HG03108 (cell line): ENCODE results near the gene CCS.
"Not testable (repeated sequence)": the region's sequence is repeated elsewhere in the genome, so short reads cannot be mapped to it uniquely, and the experiment has no call there.

Experiments
- ATAC-seq: cut with Tn5 transposase; IDR thresholded peaks from one replicate; pipeline ENCODE4 v1.9.1; 2021; ENCODE audit warnings: moderate library complexity; ENCODE audit not compliant: unreplicated experiment

The CCS gene

DNA sequence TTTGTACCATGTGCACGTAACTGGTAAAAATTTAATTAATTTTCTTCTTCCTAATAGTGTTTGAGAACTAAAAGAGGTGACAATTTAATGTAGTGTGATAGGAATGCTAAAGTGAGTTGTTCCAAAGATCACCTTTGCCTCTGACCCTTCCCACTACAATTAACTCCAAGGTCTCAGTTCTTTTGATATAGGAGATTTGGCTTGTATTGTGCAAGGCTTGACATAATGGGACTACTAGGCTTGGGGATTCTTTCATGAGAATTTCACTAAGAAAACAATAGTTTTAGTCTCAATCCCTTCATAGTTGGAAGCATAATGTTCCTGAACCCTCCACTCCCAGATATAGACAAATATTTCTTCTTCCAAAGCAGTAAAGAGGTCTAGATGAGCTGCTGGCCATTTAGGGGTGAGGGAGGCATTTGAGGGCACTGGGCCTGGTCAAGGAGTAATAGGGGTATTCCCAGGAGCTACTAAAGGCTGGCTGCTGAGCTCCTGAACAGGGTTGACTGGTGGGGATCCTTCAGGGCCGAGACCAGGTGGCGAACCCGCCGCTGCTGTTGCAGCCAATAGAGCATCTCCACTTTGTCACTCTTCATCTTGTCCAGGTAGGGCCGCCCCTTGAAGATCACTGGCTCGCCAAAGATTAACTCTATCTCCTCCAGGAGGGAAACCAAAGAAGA lies 2.8 kb upstream of the CCS start:
- no peak for ATAC-seq

DNA sequence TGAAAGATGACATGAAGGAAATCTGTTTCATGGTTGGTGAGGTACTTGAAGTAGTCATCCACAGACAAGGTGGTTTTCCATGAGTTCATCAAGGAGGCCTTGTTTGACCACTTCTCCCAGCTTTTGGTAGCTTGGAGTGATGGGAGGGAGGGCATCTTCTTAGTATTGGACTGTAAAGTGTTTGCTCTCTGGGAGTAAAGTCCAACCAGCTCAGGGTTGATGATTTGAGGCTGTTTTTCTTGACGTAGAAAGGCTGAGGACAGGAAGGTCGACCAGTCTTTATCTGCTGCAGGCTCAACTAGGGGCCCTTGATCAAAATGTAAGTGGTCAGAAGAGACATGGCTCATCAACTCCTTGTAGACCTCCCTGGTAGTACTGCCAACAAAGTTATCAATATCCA lies 1.8 kb upstream of the CCS start:
- ATAC-seq = no peak

DNA sequence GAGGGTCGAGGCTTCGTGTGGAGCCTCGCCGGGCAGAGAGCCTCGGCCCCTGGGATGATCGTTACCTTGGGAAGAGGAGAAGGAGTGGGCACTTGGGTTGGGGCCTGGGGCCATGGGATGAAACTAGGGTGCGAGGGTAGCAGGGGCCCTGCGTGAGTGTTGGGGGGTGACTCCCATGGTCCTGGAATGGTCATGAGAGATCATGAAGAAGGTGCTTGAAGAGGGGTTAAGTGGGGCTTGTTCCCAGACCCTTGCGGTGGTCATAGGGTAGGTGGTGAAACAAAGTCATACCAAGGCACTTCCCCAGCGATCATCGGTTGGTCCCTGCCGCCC lies 284 bp downstream of the CCS start:
- ATAC-seq = no peak

DNA sequence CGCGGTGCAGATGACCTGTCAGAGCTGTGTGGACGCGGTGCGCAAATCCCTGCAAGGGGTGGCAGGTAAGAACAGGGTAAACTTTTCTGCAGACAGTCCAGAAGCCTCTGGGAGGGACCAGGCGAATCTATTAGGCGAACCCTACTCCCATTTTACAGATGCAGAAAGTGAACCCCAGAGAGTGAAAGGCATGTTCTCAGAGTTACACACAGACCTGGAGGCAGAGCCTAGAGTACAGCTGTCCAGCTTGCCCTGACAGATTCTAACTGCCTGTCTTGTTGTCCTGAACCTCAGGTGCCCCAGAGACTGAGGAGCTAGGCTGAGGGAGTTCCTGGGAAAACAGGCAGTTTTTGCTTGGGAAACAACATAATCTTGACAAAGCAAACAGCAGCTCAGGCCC lies 665 bp downstream of the CCS start:
- no peak for ATAC-seq

DNA sequence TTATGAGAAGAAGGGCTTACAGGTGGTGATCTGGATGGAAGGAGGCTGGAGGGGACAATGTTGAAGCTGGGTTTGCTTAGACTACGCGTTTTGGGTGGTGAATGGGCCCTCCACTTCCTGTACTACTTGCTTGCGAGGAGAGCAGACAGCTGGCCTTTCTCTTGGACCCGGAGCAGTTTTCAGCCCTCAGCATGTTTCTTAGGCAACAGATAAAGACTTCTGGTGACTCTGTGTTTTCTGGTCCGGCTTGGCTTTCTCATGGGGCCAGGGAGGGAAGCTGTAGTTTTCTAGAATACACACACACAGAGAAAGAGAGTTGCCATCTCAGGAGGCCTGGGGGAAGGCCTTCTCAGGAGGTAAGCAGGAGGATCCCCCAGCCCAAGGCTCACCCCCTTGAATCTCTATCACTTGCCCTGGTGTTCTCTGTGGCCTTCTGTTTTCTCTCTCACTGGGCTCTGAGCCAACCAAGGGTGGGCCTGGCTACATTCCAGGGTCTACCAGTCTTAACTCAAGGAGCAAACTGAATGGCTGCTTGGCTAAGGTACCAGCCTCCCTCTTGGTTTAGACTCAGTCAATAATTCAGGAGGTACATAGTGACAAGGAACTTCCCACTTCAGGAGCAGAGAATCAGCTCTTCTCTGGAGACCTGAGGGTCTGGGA lies 2.4 kb downstream of the CCS start:
- no peak for ATAC-seq

DNA sequence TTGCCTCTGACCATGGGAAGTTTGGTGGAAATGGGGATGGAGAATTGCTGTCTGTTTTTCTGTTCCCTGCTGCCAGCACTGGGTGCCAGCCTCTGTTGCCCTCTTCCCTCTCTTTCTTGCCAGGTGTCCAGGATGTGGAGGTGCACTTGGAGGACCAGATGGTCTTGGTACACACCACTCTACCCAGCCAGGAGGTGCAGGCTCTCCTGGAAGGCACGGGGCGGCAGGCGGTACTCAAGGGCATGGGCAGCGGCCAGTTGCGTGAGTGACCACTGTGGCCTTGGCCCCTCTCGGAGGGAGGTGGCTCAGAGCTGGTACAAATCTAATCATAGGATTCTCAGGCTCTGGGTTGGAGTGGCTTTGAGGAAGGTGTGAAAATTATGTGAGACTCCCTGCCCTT lies 6.0 kb downstream of the CCS start:
- ATAC-seq = no peak

DNA sequence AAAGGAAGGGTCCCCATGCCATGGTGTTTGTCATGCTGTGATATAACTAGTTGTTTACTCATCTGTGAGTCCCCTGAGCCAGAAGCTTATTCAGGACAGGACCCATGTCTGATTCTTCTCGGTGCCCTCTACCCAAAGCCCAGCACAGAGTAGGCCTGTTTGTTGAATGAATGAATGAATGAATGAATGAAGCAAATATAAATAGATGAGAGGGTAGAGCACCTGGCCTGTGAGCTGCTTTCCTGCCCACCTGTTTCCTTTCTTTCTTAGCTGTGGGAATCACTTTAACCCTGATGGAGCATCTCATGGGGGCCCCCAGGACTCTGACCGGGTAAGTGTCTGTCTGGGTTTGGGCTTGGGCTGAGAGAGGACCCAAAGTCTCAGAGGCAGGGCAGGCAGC lies 7.2 kb downstream of the CCS start:
- ATAC-seq = no peak

DNA sequence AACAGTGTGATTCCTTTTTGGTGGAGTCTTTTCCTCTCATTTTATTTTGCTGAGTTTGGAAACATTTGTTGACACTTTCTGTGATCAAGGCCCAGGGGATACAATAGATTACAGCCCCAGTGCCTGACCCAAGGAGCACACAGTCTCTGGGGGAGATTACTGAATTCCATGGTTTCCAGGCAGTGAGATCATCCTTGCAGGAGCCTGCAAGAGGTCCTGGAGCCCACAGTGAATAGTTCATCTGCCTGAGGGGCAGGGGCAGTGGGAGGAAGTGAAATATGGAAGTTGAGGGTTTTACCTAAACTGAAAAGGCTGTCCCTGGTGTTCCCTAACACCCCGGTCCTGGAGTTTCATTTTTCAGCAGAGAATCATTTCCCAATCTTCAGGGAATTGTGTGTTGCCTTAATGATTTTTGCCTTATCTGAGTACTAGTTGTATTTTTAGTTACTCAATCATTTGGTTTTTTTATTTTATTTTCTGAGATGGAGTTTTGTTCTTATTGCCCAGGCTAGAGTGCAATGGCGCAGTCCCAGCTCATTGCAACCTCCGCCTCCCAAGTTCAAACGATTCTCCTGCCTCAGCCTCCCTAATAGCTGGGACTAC lies 7.7 kb downstream of the CCS start:
- ATAC-seq = no peak

DNA sequence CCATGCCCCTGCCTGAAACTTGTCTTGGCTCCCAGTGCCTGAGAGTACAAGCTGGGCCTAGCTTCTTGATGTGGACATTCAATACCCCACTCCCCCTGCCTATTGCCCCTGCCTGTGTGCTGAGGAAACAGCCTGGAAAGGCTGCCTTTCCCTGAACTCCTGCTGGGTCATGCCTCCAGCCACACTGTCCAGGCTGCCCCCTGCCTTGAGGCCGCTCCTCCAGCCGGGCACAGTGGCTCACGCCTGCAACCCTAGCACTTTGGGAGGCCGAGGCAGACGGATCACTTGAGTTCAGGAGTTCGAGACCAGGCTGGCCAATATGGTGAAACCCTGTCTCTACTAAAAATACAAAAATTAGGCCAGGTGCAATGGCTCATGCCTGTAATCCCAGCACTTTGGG lies 10.1 kb downstream of the CCS start:
- ATAC-seq = no peak

DNA sequence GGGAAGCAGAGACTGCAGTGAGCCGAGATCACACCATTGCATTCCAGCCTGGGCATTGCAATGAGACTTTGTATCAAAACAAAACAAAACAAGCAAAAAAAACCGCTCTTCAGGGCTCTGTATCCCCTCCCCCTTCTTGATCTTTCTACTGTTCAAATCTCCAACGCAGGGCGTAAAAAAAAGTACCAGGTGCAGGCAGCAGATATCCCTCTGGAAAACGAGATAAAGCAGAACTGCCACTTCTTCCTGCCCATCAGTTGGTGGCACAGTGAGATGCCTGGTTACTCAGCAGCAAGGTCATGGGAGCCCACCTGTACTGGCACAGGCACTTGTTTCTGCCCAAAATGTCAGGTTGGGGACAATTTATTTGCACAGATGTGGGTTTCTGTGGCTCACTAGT lies 11.2 kb downstream of the CCS start:
- ATAC-seq = no peak

DNA sequence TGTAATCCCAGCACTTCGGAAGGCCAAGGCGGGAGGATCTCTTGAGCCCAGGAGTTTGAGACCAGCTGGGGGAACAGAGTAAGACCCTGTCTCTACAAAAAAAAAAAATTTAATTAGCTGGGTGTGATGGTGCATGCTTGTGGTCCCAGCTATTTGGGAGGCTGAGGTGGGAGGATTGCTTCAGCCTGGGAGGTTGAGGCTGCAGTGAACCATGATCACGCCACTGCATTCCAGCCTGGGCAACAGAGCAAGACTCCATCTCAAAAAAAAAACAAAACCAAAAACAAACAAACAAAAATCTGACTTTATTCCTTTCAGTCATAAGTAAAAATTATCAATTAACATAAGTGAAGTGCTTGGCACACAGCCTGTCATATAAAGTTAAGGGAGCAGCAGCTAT lies 13.6 kb downstream of the CCS start:
- not testable (repeated sequence) for ATAC-seq

DNA sequence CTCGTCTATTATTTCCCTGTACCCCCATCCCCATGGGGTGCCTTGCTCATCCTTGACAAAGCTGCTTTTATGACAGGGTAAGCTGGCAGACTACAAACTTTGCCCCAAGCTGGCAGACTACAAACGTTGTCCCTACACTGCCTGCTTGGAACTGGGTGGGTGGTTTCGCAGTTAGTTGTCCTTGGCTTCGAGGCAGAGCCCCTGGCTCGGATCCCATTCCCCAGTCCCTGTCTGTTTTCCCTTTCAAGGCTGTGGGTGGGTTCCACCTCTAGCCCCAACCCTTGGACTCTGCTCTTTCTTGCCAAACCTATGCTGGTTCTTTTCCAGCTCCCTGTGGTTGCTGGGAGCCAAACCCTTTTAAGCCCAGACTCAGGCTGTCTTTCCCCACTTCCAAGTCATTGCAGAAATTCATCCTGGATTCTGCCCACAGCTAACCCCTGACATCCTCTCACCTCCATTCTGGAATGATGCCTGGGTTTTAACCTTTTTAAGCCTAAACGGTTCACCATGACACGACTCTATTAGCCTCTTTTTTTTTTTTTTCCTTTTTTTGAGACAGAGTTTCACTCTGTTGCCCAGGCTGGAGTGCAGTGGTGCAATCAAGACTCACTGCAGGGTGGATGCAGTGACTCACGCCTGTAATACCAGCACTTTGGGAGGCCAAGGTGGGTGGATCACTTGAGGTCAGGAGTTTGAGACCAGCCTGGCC lies 14.3 kb downstream of the CCS start:
- no peak for ATAC-seq

DNA sequence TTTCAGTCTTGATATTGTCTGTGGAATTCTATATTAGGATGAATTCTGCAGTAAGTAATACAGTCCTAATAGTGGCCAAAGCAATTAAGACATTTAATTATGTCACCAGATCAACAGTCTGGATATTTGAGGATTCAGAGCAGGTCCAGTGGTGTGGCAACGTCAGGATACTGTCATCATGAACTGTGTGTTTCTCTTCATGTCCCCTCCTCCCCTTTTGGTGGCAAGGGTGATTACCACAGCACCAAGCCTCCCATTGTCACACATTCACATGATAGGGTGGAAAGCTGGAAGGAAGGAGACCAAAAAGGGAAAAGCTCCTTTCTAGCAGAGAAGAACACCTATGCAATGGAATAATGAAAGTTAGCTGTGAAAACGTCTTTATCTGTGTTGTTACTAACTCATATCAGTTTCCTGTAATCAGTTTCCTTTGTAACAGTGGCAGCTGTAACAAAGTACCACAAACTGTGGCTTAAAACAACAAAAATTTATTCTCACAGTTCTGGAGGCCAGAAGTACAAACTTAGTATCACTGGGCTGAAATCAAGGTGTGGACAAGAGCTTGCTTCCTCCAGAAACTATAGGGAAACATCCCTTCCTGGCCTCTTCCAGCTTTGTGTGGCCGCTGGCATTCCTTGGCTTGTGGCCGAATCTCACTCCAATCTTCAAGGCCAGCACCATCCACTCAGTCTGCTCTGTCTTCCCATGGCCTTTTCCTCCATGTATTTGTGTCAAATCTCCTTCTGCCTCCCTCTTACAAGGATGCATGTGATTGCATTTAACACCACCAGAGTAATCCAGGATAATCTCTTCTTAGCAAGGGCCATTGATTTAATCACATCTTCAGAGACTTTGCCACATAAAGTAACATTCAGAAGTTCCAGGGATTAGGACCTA lies 17.0 kb downstream of the CCS start:
- no peak for ATAC-seq

DNA sequence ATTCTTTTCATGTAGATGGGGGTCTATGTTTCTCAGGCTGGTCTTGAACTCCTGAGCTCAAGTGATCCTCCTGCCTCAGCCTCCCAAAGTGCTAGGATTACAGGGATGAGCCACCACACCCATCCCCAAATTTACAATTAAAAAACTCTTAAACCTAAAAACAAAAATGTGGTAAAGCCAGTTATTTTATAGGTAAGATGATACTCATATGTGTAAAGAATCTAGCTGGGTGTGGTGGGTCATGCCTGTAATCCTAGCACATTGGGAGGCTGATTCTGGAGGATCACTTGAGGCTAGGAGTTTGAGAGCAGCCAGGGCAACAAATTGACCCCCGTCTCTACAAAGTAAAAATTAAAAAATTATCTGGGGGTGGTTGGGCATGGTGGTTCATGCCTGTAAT lies 19.5 kb downstream of the CCS start:
- no peak for ATAC-seq

DNA sequence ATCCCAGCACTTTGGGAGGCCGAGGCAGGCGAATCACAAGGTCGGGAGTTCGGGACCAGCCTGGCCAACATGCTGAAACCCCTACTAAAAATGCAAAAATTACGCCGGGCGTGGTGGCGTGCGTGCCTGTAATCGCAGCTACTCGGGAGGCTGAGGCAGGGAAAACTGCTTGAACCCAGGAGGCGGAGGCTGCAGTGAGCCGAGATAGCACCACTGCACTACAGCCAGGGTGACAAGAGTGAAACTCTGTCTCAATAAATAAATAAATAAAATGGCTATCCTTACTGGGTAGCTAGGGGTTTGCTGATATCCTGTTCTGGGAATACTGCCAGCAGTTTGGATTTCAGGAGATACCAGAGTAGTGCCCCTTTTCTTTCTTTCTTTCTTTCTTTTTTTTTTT lies 21.1 kb downstream of the CCS start:
- no peak for ATAC-seq

DNA sequence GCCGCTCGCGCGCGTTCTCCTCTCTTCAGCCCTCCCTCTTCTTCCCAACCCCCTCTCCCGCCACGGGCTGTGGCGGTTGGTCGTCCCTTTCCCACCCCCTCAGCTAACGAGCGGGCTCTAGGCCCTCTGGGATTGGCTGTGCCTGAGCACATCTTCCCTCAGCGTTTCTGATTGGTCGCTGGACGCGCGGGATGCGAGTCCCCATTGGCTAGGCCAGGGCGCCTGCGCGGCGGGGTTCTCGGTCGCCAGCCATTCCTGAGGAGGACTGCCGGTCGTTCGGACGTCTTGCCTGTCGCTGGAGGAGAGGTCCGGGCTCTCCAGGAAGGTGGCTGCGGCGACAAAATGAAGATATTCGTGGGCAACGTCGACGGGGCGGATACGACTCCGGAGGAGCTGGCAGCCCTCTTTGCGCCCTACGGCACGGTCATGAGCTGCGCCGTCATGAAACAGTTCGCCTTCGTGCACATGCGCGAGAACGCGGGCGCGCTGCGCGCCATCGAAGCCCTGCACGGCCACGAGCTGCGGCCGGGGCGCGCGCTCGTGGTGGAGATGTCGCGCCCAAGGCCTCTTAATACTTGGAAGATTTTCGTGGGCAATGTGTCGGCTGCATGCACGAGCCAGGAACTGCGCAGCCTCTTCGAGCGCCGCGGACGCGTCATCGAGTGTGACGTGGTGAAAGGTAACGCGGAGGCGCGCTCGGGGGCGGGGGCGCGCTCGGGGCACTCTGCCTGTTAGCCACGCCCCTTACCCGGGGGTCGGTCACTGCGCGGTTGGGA lies 23.6 kb downstream of the CCS start, which contains the start of gene RBM14:
RBM14 (plus strand) TSS at position 252 of the 776 bp plus-strand sequence; CDS start at position 343, 91 bp downstream.
- ATAC-seq = peak; percentile 94

DNA sequence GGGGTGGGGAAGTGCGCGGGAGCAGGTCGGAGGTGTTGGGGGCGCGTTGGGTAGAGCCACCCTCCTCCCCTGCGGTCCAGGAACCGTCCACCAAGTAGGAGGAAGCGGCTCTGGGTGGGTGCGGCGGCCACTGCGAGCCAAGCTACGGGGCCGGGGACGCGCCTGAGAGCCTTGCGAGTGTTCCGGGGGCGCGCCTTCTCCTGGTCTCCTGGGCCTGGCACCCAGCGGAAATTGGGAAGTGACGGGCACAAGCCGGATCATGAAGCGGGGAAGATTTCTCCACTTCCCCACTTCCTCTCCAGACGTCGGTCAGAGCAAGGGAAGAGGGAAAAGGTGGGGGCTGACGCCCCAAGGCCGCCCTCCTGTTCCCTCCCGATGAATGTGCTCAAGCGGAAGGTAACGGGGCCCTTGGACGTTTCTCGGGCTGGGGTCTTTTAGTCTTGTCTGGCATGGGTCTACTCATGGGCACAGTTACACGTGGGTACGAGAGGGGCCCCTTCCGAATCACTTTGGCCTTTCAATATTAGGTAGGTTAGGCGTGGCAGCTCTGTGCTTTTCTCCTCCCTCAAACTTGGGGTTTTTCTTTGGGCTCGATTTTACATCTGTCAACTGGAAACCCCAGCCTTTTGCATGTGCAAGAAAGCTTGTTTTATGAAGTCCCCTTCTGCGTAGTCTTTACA lies 24.3 kb downstream of the CCS start:
- ATAC-seq = no peak

DNA sequence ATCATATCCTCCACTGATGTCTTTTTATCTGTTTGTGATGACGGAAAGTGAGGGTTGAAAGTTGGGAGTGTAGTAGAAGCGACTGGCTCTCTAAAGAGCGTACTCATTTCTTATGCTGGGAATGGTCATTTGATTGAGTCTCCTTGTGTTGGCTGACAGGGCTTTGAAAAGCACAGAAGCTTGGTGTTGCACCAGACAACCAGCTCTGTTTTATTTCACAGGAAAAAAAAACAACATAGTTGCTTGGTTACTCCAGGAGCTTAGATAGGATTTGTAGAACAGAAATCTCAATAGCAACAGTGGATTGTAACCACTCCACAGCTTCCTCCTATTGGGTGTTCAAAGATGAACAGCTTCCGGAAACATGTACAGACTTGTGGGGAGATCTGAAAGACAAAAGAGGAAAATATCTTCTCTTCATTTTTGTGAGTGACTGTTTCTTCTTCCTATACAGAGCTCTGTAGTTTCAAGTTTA lies 26.1 kb downstream of the CCS start:
- ATAC-seq = no peak

DNA sequence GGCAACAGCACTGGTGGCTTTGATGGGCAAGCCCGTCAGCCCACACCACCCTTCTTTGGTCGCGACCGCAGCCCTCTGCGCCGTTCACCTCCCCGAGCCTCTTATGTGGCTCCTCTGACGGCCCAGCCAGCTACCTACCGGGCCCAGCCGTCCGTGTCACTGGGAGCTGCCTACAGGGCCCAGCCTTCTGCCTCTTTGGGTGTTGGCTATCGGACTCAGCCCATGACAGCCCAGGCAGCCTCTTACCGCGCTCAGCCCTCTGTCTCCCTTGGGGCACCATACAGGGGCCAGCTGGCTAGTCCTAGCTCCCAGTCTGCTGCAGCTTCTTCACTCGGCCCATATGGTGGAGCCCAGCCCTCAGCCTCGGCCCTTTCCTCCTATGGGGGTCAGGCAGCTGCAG lies 31.5 kb downstream of the CCS start:
- ATAC-seq = no peak
